SK-N-SH (cell line): ENCODE results near the gene SLC22A23. TPM values are rescaled to one million over a fixed set of nuclear protein-coding genes. Genes with fewer than 3 reads are reported as not detected.

ENCODE experiments used
- CTCF ChIA-PET: fragments of 300-600, 350-600 bp; formaldehyde crosslinking; extraction: SDS; loops from one replicate; lab custom pipeline; 2021; lab: Yijun Ruan, JAX
- POLR2A ChIA-PET: fragments of 350-600 bp; sonication (Branson Sonifier 250); formaldehyde crosslinking; extraction: SDS; loops from one replicate; lab custom pipeline; 2020; ENCODE audit warnings: antibody characterized with exemption, inconsistent platforms; lab: Yijun Ruan, JAX
- DNase-seq: peaks from one replicate; pipeline ENCODE4 v3.0.0; 2012
- H2AFZ ChIP-seq: fragments of 200-600 bp; sonication (generic); 2 replicates; pipeline ENCODE4 v1.8.1; 2016; ENCODE audit warnings: antibody characterized with exemption, mild to moderate bottlenecking, low read depth
- H3F3A ChIP-seq: fragments of 200-600 bp; sonication (generic); replicated peaks from 2 replicates; pipeline ENCODE3; 2016; ENCODE audit warnings: antibody characterized with exemption, mild to moderate bottlenecking; ENCODE audit not compliant: insufficient read depth
- H3K27ac ChIP-seq, 2 experiments: fragments of 200-500 bp in 1 of 2; fragments of 200-600 bp in 1 of 2; sonication (Bioruptor generic) in 1 of 2; sonication (generic), shearing (Covaris generic) in 1 of 2; 2 replicates each; pipeline versions ENCODE4 v1.5.1 to v1.6.1; 2014 to 2016; ENCODE audit warnings: low read depth in 2 of 2, inconsistent platforms in 1 of 2, low read length in 1 of 2, mild to moderate bottlenecking in 1 of 2, mixed read lengths in 1 of 2
- H3K27me3 ChIP-seq: fragments of 200-600 bp; sonication (generic), shearing (Covaris generic); 2 replicates; pipeline ENCODE4 v1.6.1; 2016; ENCODE audit warnings: mixed run types; ENCODE audit not compliant: insufficient read depth
- H3K36me3 ChIP-seq, 2 experiments: fragments of 200-500 bp in 1 of 2; fragments of 200-600 bp in 1 of 2; sonication (Bioruptor generic) in 1 of 2; sonication (generic) in 1 of 2; replicated peaks in 1 of 2; 2 replicates each; pipeline versions ENCODE3 to v1.5.1; 2014 to 2016; ENCODE audit warnings: low read length in 1 of 2, mild to moderate bottlenecking in 1 of 2; ENCODE audit not compliant: insufficient read depth in 2 of 2, control insufficient read depth in 1 of 2
- H3K4me1 ChIP-seq, 2 experiments: fragments of 200-500 bp in 1 of 2; fragments of 200-600 bp in 1 of 2; sonication (Bioruptor generic) in 1 of 2; sonication (generic), shearing (Covaris generic) in 1 of 2; 2 replicates each; pipeline versions ENCODE4 v1.5.1 to v1.6.1; 2014 to 2016; ENCODE audit warnings: low read depth in 1 of 2, low read length in 1 of 2, mixed run types in 1 of 2; ENCODE audit not compliant: insufficient read depth in 2 of 2, control insufficient read depth in 1 of 2
- H3K4me2 ChIP-seq: fragments of 200-600 bp; sonication (generic), shearing (Covaris generic); 2 replicates; pipeline ENCODE4 v1.6.1; 2017; ENCODE audit warnings: mixed run types
- H3K4me3 ChIP-seq, 2 experiments: fragments of 200-500 bp in 1 of 2; fragments of 200-600 bp in 1 of 2; sonication (Bioruptor generic) in 1 of 2; sonication (generic), shearing (Covaris generic) in 1 of 2; 2 replicates each; pipeline versions ENCODE4 v1.5.1 to v1.8.1; 2014 to 2016; ENCODE audit warnings: low read depth in 2 of 2, inconsistent platforms in 1 of 2, low read length in 1 of 2, mild to moderate bottlenecking in 1 of 2, mixed read lengths in 1 of 2, moderate library complexity in 1 of 2
- H3K79me2 ChIP-seq: fragments of 200-600 bp; sonication (generic); 2 replicates; pipeline ENCODE4 v1.8.1; 2017; ENCODE audit warnings: mild to moderate bottlenecking; ENCODE audit not compliant: insufficient read depth
- H3K9ac ChIP-seq: fragments of 200-600 bp; sonication (generic); 2 replicates; pipeline ENCODE4 v1.6.1; 2017; ENCODE audit warnings: mixed run types
- H3K9me2 ChIP-seq: fragments of 200-600 bp; sonication (generic); 2 replicates; pipeline ENCODE4 v1.6.1; 2017; ENCODE audit warnings: mixed run types
- H3K9me3 ChIP-seq: fragments of 200-600 bp; sonication (generic); 2 replicates; pipeline ENCODE4 v1.6.1; 2017; ENCODE audit warnings: mixed run types, mild to moderate bottlenecking, moderate library complexity
- H4K20me1 ChIP-seq: fragments of 200-600 bp; sonication (generic); 2 replicates; pipeline ENCODE4 v1.6.1; 2017; ENCODE audit warnings: mild to moderate bottlenecking, mixed run types; ENCODE audit not compliant: insufficient read depth
- ELF1 ChIP-seq: IDR thresholded peaks from 2 replicates; pipeline ENCODE4 v1.4.0; 2012
- EZH2phosphoT487 ChIP-seq: fragments of 200-600 bp; sonication (generic); IDR thresholded peaks from 2 replicates; pipeline ENCODE4 v1.6.1; 2017; ENCODE audit warnings: low read depth, mixed run types, mild to moderate bottlenecking, antibody characterized with exemption, moderate library complexity, borderline replicate concordance
- FOXJ3 ChIP-seq: sonication (generic); formaldehyde crosslinking; IDR thresholded peaks from 2 replicates; pipeline ENCODE4 v1.5.1; 2020; ENCODE audit warnings: mild to moderate bottlenecking, missing genetic modification reagents
- FOXM1 ChIP-seq: IDR thresholded peaks from 2 replicates; pipeline ENCODE4 v1.4.0; 2012; ENCODE audit warnings: low read depth, mild to moderate bottlenecking
- GATA2 ChIP-seq: sonication (generic); formaldehyde crosslinking; IDR thresholded peaks from 2 replicates; pipeline ENCODE4 v1.5.0; 2020; ENCODE audit warnings: mild to moderate bottlenecking, missing genetic modification reagents
- MAX ChIP-seq: IDR thresholded peaks from 2 replicates; pipeline ENCODE4 v1.4.0; 2012; ENCODE audit warnings: low read depth
- MEF2A ChIP-seq: IDR thresholded peaks from 2 replicates; pipeline ENCODE4 v1.4.0; 2012; ENCODE audit warnings: low read depth, borderline replicate concordance
- NFIC ChIP-seq: IDR thresholded peaks from 2 replicates; pipeline ENCODE4 v1.4.0; 2012; ENCODE audit warnings: borderline replicate concordance
- POLR2AphosphoS5 ChIP-seq: IDR thresholded peaks from 2 replicates; pipeline ENCODE4 v1.6.1; 2012; ENCODE audit warnings: low read depth, low read length
- RAD21 ChIP-seq: IDR thresholded peaks from 2 replicates; pipeline ENCODE4 v1.6.1; 2012; ENCODE audit warnings: mild to moderate bottlenecking, low read length
- RCOR1 ChIP-seq: fragments of 150-350 bp; IDR thresholded peaks from 2 replicates; pipeline ENCODE4 v1.6.1; 2017; ENCODE audit warnings: antibody characterized with exemption, low read length
- RXRA ChIP-seq: IDR thresholded peaks from 2 replicates; pipeline ENCODE4 v1.4.0; 2012; ENCODE audit warnings: low read depth, mild to moderate bottlenecking, borderline replicate concordance
- SIN3A ChIP-seq: IDR thresholded peaks from 2 replicates; pipeline ENCODE4 v1.6.1; 2012; ENCODE audit warnings: low read depth, mild to moderate bottlenecking, low read length, moderate library complexity, borderline replicate concordance
- TAF1 ChIP-seq: IDR thresholded peaks from 2 replicates; pipeline ENCODE4 v1.6.1; 2012; ENCODE audit warnings: low read depth, mild to moderate bottlenecking, low read length, moderate library complexity, borderline replicate concordance
- TCF12 ChIP-seq: IDR thresholded peaks from 2 replicates; pipeline ENCODE4 v1.4.0; 2012
- USF1 ChIP-seq: IDR thresholded peaks from 2 replicates; pipeline ENCODE4 v1.4.0; 2012; ENCODE audit warnings: low read depth, borderline replicate concordance
- YY1 ChIP-seq: IDR thresholded peaks from 2 replicates; pipeline ENCODE4 v1.4.0; 2012; ENCODE audit warnings: low read depth, mild to moderate bottlenecking
- ZBTB33 ChIP-seq: IDR thresholded peaks from 2 replicates; pipeline ENCODE4 v1.4.0; 2012; ENCODE audit warnings: low read depth, borderline replicate concordance
- WGBS: methylation state at CpG from one replicate; pipeline ENCODE4 v1.1.6; 2017; ENCODE audit warnings: low lambda C conversion rate; 5-methylcytosine and 5-hydroxymethylcytosine counted together
- polyA plus RNA-seq, 3 experiments: library from polyadenylated mRNA; depleted of rRNA; stranded (reverse); fragments of >200 nt; gene quantifications; 2 replicates each; pipeline ENCODE4 v1.2.3, GENCODE V29; 2012
- TF ChIP-seq, protein P1 (sequence below): fragments of 150-350 bp; IDR thresholded peaks from 2 replicates; pipeline ENCODE4 v1.6.1; 2016; ENCODE audit warnings: mild to moderate bottlenecking, low read depth, low read length

SLC22A23 gene
- polyA plus RNA-seq, 1 of the 3 experiments (the other 2 are of a cell fraction) = not detected

DNA sequence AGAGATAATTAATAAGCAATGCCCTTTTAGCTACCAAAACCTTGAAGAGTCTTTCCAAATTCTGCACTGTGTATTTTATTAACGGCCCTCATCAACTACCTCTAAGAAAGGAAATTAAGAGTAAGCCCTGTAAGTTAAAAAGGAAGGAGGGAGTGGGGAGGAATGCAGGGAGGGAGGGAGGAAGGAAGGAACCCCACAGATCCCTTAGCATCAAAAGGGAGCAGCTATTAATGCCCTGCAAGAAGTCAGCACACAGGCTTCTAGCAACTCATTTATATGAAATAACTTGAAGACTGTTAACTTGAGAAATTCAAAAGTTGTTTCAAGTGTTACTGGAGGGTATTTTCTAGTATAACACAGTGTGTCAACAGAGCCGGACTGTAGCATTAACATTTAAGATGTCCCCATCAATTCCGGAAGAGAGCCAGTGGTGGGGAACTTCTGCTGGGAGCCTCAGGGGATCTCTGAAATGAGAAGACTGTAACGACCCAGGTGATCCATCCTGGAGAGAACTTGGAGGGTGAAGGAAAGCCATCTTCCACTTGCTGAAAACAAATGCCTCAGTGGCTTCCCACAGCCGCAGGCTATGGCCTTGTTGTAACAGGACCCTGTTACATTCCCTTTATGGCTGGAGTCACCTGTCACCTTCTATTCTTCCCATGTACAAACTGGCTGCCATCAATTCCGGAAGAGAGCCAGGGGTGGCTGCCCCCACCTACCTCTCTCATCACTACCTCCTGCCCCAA is 33.2 kb downstream of the SLC22A23 start:
- Histone ChIP-seq H3K27me3 (peaks cover 53% of the 10 kb centered on the region), H3K9ac (no peak overlapping the region), H2AFZ (no peak overlapping the region), H3K4me3 (no peak overlapping the region), H4K20me1 (no peaks in the 10 kb centered on the region), H3K27ac (no peak overlapping the region), H3K9me3 (no peaks in the 10 kb centered on the region), H3K36me3 (no peaks in the 10 kb centered on the region), H3K4me1 (peaks cover 0 to 3% of the 10 kb centered on the region in 2 experiments; a peak in 1 of 4 replicates), H3K9me2 (no peaks in the 10 kb centered on the region), H3F3A (no peaks in the 10 kb centered on the region), H3K4me2 (no peak overlapping the region), H3K79me2 (no peaks in the 10 kb centered on the region)
- ChIA-PET CTCF (interaction anchor here (2.1 kb wide), 1 partner anchor 12 kb away, joined by 11 read pairs; no protein-coding TSS in a partner anchor), POLR2A (no interaction called here)
- TF ChIP-seq POLR2AphosphoS5 (no peak), GATA2 (CRISPR knock-in tag) (no peak), SIN3A (no peak), RCOR1 (no peak), MEF2A (no peak), YY1 (no peak), FOXJ3 (CRISPR knock-in tag) (no peak)
- TF ChIP-seq, protein P1, sequence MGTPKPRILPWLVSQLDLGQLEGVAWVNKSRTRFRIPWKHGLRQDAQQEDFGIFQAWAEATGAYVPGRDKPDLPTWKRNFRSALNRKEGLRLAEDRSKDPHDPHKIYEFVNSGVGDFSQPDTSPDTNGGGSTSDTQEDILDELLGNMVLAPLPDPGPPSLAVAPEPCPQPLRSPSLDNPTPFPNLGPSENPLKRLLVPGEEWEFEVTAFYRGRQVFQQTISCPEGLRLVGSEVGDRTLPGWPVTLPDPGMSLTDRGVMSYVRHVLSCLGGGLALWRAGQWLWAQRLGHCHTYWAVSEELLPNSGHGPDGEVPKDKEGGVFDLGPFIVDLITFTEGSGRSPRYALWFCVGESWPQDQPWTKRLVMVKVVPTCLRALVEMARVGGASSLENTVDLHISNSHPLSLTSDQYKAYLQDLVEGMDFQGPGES = no peak
- no peak for DNase-seq
- 41% methylated on average over 6 of the region's 6 CpGs for WGBS

- Histone ChIP-seq H3K27me3 (peaks cover 47% of the 10 kb centered on the region), H3K27ac (no peak overlapping the region), H3K4me3 (no peak overlapping the region), H3K9me3 (no peaks in the 10 kb centered on the region), H3K4me2 (no peak overlapping the region), H3F3A (no peaks in the 10 kb centered on the region), H2AFZ (no peak overlapping the region), H3K4me1 (peaks cover 0 to 3% of the 10 kb centered on the region in 2 experiments; a peak in 1 of 4 replicates), H3K9me2 (no peaks in the 10 kb centered on the region), H4K20me1 (no peaks in the 10 kb centered on the region), H3K9ac (no peak overlapping the region), H3K36me3 (no peaks in the 10 kb centered on the region), H3K79me2 (no peaks in the 10 kb centered on the region)
- WGBS = 41% methylated on average over 6 of the region's 6 CpGs
- no peak for DNase-seq
- ChIA-PET POLR2A (no interaction called here), CTCF (interaction anchor here (0.6 to 2.1 kb wide), 2 partner anchors 11 to 1131 kb away, joined by 3 to 11 read pairs; no protein-coding TSS in a partner anchor)
- TF ChIP-seq FOXM1 (no peak), MEF2A (no peak), SIN3A (no peak), YY1 (no peak), RAD21 (no peak), TAF1 (no peak), TCF12 (no peak), EZH2phosphoT487 (no peak), ZBTB33 (no peak), NFIC (no peak), MAX (no peak), RXRA (no peak), USF1 (no peak), POLR2AphosphoS5 (no peak), RCOR1 (no peak), ELF1 (no peak)
- TF ChIP-seq, protein P1 = no peak
Measured at GRCh38 chr6:3422435-3423070, 34.3 kb downstream of the SLC22A23 start.
